Stomach smooth muscle (tissue), 2 donors: Measurements from ENCODE around the gene CD300LB.

Source experiments
- H3K27ac ChIP-seq: one replicate; pipeline ENCODE4 v1.7.0; 2013; ENCODE audit warnings: mild to moderate bottlenecking, low read length, inconsistent platforms
- H3K27me3 ChIP-seq, 2 donors: one replicate each; pipeline ENCODE4 v1.7.0; 2013; ENCODE audit warnings: low read length in 2 of 2; ENCODE audit not compliant: insufficient read depth in 2 of 2, control insufficient read depth in 1 of 2
- H3K36me3 ChIP-seq, 2 donors: one replicate each; pipeline ENCODE4 v1.7.0; 2013; ENCODE audit warnings: low read length in 2 of 2; ENCODE audit not compliant: control insufficient read depth in 2 of 2, insufficient read depth in 2 of 2
- H3K4me1 ChIP-seq: one replicate; pipeline ENCODE4 v1.7.0; 2013; ENCODE audit warnings: low read length; ENCODE audit not compliant: control insufficient read depth, insufficient read depth
- H3K4me3 ChIP-seq, 2 donors: one replicate each; pipeline ENCODE4 v1.7.0; 2013; ENCODE audit warnings: low read length in 2 of 2
- H3K9ac ChIP-seq, 2 donors: one replicate each; pipeline ENCODE4 v1.7.0; 2013; ENCODE audit warnings: low read length in 2 of 2, mild to moderate bottlenecking in 1 of 2
- H3K9me3 ChIP-seq, 2 donors: one replicate each; pipeline ENCODE4 v1.7.0; 2013; ENCODE audit warnings: low read length in 2 of 2; ENCODE audit not compliant: control insufficient read depth in 2 of 2
- donor health status: healthy.
- donor health status: Pancreatic carcinoma.

The CD300LB gene

GRCh38 chr17:74474043-74474792 is 57.1 kb downstream of the CD300LB start:
- Histone ChIP-seq H3K27me3 (peaks cover 7 to 28% of the 10 kb centered on the region in 2 donors), H3K9ac (no peak overlapping the region), H3K27ac (no peak overlapping the region), H3K36me3 (no peaks in the 10 kb centered on the region), H3K9me3 (peaks cover 5 to 24% of the 10 kb centered on the region in 2 donors), H3K4me3 (no peak overlapping the region), H3K4me1 (no peaks in the 10 kb centered on the region)

DNA sequence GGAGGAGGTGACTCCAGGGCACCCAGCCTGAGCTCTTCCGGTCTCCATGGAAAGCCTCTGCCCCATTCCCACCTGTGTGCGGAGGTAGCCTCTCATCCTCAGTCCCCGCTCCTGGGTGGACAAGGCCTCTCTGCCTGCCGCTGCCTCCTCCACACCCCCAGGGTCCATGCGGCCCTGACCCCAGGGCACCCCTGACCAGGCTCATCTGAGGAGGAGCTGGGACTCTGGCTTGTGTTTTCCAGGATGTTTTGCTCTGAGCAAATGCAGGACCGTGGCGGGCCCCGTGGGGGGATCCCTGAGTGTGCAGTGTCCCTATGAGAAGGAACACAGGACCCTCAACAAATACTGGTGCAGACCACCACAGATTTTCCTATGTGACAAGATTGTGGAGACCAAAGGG is 58.0 kb downstream of the CD300LB start:
- Histone ChIP-seq H3K9ac (no peak overlapping the region), H3K4me1 (no peaks in the 10 kb centered on the region), H3K27ac (no peak overlapping the region), H3K36me3 (no peaks in the 10 kb centered on the region), H3K27me3 (peaks cover 7 to 27% of the 10 kb centered on the region in 2 donors), H3K4me3 (no peak overlapping the region), H3K9me3 (peaks cover 5 to 24% of the 10 kb centered on the region in 2 donors)

DNA sequence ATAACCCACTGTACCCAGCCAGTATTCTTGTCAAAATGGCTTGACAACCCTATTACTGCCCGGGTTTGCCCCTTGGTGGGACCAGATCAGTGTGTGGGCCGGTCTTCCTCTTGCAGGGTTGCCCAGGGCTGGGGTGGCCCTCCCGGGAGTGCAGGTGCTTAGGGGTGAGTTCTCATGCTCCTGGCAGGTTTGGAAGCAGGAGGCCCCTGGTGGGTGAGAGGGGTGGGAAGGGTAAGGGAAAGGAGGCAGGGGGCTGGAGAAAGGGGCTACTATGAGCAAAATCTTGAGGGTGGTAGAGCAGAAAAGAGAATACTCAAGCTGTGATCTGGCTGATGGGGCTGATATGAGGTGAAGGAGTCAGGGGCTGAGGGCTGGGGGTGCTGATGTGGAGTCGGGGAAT is 58.4 kb downstream of the CD300LB start:
- Histone ChIP-seq H3K27me3 (peaks cover 7 to 26% of the 10 kb centered on the region in 2 donors), H3K4me1 (no peaks in the 10 kb centered on the region)

DNA sequence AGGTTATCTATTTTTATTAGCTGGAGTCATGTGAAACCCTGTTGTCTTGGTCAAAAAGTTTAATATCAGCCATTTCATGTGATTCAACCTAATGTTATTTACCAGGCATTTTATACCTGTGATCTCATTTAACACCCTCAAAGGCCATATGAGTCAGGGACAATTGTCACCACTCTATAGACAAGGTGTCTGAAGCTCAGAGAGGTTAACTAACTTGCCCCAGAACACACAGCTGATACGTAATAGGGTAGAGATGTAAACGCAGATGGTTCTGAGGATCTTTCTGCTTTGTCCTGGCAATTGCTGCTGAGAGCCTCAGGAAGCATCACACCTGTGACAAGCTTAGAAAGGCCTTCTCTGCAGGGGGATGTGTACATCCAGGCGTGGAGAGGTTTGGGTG is 59.9 kb downstream of the CD300LB start:
- Histone ChIP-seq H3K9ac (no peak overlapping the region), H3K27me3 (peaks cover 17 to 33% of the 10 kb centered on the region in 2 donors), H3K9me3 (peaks cover 5 to 18% of the 10 kb centered on the region in 2 donors), H3K36me3 (no peaks in the 10 kb centered on the region), H3K4me3 (no peak overlapping the region), H3K4me1 (no peaks in the 10 kb centered on the region), H3K27ac (no peak overlapping the region)

More for the DNA sequence above, 58.4 kb downstream of the CD300LB start:
- Histone ChIP-seq H3K9ac (no peak overlapping the region), H3K27ac (no peak overlapping the region), H3K36me3 (no peaks in the 10 kb centered on the region), H3K9me3 (peaks cover 5 to 24% of the 10 kb centered on the region in 2 donors), H3K4me3 (no peak overlapping the region)
